Astrocyte of the hippocampus (primary cell): ENCODE data around the gene CDC42EP1.
"Not testable (repeated sequence)": the region's sequence is repeated elsewhere in the genome, so short reads cannot be mapped to it uniquely, and the experiment has no call there.

Experiments used
- DNase-seq: peaks from one replicate; pipeline ENCODE4 v3.0.0; 2011; ENCODE audit warnings: low read depth, low spot score

The CDC42EP1 gene

DNA sequence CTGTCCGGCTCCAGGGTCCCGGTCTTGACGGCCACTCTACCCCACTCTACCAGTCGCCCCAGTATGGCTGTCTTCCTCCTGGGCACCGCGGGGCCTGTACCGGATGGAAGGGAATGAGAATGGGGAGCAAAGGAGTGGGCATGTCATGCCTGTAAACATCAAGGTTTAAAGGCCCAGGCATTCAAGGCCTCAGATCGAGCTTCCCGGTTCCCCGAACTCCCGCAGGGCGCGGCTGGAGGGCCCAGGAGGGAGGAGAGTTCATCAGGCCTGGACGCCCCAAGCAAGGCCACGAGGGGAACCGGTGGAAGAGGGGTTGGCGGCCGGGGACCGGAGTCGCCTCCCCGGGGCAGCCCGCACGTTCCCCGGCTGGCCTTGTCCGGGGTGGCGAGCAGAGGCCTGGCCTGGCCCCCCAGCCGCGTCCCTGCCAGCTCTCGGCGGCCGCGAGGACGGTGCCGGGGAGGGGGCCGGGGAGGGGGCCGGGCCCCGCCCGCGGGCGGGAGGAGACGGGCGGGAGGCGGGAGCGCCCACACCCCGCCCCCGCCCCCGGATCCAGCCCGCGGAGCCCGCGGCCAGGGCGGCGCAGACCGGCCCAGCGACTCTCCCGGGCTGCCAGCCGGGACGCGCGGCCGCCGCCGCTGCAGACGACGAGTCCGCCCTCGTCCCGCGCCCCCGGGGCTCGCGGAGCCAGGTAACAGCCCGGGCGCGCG, at the start of gene CDC42EP1:
TSS of gene CDC42EP1 (plus strand) at position 580 of the 707 bp plus-strand sequence. CDS start 5,870 bp downstream, outside the sequence.
- peak; percentile 85 for DNase-seq

DNA sequence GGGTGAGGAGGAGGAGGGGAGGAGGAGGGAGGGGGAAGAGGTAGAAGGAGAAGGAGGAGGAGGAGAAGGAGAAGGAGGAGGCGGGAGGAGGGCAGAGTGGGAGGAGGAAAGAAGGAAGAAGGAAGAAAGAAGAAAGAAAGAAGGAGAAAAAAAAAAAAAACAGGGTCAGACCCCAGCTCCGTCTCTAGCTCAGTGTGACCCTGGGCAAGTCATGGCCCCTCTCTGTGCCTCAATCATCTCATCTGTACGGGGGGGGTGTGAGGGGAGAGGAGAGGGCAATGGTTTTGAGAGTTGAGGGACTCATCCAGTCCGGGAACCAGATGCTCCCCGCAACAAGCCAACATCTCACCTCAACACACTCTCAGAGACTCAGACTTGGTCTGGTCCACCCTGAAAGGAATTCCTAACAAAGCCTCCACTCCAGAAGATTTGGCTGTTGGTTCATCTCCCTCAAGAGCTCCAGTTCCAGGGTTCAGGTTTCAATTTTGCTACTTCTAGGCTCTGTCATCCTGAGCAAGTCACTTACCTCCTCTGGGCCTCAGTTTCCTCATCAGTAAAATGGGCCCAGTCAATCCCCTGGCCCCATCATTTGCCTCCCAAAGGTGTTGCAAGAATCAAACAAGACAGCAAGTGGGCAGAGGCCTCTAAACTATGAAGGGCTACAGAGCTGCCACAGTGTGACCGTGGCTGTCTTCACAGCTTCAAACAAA, 48.7 kb upstream of the CDC42EP1 start:
- DNase-seq, result no peak

DNA sequence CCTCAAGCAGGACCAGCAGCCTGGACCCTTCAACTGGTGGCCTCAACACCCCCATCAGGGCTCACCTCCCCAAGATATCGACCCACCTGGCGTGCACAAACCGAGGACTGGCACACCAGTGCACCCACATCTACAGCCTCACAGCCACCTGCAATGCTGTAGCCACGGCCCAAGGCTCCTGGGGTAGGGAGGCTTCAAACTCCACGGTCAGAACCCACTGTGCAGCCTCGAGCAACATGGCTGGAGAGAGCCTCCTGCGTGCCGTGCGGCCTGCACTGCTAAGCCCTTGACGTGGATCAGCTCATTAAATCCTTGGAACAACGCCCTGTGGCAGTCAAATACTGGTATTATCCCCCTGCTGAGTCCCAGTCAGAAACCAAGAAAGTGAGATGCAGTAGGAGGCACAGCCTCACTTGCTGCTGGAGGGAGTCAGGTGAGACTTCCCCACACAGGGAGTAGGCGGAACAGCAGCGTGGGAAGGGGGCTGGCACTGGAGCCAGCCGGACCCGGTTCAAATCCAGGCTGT, 45.7 kb upstream of the CDC42EP1 start:
- peak; percentile 86 for DNase-seq

DNA sequence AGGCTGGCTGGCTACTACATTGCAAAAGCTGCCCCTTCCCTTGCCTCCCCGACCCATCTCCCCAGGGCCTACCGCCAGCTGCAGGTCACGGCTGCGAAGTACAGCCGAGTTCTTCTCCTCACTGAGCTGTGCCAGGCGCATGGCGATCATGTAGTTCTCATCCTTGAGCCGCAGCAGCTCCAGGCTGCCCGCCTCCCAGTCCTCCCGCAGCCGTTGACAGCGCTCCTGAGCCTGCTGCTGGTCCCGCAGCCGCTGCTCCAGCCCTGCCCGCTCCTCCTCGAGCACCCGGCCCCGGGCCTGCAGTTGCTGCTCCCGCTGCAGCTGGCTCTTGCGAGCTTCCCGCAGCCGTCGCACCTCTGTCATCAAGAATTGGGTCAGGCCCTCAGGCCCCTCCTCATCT, 44.4 kb upstream of the CDC42EP1 start:
- no peak for DNase-seq

- DNase-seq, result no peak
These were observed 43.8 kb upstream of the CDC42EP1 start for GRCh38 chr22:37516456-37516855.

DNA sequence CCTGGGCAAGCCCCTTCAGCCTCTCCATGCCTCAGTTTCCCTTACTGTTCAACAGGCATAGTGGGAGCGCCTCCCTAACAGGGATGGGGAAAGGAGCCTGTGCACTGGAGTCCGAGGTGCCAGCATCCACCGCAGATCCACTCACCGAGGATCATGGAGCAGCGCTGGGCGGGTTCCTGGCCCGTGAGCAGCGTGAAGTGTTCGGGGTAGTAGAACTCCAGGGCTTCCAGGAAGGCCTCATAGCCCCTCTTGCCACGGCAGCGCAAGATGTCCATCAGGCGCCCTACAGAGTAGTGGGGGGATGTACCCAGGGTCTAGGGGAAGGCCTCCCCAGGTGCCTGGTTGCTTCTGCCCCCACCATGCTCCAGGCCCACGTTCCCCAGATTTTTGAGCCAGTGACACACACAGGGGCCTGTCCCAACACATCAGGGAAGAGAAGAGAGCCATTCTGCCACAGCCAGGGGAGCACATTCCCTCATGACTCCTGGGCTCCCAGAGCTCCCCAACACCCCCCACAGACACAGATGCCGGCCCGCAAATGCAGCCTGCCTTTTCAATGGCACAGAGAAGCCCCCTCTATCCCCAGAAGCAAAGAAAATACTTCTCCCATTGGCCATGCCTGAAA, 42.3 kb upstream of the CDC42EP1 start:
- no peak for DNase-seq

DNA sequence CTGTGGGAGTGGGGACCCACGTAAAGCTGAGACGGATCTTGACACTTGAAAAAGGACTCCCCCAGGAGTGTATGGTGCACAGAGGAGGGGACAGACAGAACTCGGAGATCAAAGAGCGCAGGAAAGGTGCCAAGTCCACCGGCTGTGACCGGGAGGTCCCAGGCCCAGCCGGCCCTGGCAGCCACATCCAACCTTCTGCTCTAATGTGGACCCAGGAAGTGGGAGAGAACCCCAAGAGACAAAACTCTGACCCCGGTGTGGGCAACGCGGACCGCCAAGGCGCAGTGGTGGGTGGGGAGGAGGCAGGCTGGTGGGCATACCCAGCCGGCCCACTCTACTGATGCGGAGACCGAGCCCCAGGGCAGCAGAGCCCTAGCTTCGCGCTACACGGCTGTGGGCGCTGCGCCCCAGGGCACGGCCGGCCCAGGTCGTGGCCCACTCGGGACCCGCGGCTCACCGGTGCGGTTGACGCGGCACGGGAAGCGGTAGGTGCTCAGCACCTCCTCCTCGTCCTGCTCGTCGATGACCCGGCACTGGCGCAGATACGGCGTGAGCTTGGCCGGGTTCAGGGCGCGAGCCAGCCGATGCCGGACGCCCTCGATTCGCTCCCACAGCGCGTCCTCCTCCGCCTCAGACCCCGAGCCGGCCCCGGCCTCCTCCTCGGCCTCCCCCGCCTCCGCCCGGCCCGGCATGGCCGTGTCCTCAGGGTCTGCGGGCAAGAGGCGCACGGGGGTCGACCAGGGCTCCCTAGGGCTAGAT, 41.6 kb upstream of the CDC42EP1 start:
- peak; percentile 53 for DNase-seq

DNA sequence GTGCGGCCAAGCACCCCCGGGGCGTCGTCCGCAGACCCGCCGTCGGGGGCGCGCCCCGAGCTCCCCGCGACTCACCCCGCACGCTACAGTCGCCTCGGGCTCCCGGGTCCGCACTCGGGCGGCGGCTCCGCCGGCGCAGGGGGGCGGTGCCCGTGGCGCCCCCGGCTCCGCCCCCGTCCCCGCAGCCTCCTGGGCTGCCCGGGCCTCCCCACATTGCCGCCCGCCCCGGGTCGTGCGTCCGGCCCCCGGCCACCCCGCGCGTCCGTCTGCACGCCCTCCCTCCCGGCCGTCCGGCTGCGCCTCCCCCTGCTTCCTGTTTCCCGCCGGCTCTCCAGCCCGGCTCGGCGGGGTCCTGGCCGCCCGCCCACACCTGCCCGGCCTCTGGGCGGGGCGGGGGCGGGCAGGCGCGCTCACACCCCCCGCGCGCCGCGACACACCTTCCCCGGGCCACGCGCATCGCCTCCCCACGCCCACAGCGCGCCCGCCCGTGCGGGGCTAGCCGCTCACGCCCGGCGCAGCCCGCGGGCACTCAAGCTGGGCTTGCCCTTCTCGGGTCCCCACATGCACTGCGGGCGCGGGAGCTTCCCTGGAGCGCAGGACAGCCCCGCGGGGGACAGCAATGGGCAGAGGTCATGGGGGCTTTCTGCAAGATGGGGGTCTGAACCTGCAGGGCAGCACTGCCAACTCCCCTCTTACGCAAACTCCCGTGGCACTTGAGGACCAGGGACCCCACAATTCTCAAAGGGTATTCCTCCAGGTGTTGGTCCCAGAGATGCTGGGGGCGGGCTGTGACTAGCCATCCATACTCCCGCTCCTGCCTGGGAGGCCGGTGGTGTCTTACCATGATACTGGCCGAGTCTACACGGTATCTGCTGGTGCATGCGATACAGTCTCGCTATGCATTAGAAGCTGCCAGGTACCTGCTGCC, 40.7 kb upstream of the CDC42EP1 start, which contains the start of gene CARD10:
TSS of gene CARD10 (minus strand) at position 148 of the 928 bp plus-strand sequence. CDS start 215 bp downstream, outside the sequence.
- DNase-seq, result peak; percentile 58

GRCh38 chr22:37520776-37521191, 39.5 kb upstream of the CDC42EP1 start:
- DNase-seq, result no peak

GRCh38 chr22:37521236-37521739, 39.0 kb upstream of the CDC42EP1 start:
- no peak for DNase-seq

DNA sequence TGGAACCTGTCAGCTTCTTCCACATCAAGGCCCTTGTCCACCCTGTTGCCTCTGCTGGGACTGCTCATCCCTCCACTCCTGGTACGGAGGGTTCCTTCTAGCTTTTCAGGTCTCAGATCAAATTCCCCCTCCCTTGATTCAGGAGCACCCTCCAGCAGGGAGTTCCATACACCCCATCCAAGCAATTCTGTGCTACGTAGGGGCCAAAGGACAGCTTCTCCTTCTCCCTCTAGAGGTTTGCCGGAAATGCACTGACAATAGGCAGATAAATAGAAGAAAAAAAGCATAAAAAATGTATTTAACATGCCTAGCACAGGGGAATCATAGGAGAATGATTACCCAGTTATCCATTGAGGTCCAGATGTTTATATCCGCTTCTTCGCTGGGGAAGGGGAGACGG, 37.8 kb upstream of the CDC42EP1 start:
- DNase-seq, result no peak

DNA sequence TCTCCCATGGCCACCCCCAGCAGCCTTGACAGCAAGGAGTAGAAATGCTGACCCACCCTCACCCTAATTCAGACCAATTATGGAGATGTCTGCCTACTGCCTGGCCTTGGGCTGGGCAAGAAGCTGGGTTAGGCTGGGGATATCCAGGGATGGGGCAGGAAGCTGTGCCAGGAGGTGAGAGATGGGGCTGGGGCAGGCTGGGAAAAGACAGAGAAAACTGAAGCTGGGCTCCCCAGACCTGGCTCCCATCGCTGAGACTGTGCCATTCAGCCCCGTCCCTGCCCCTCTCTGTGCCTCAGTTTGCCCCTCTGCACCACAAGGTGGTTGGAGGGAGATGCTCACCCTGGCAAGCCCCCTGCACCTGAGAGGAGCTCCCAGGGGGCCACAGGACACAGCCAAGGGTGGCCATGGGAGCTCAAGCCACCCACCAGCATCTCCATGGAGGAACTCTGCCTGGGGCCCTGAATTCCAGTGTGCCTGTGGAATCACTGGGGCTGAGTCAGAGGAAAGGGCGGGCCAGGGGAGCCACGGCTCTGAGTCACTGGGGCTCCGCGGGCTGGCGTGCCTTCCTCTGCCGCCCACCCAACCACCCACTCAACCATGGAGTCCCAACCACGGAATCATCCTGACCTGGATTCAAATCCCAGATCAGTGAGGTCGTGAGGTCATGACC, 35.1 kb upstream of the CDC42EP1 start:
- DNase-seq, result peak; percentile 90

GRCh38 chr22:37525746-37526350, 34.4 kb upstream of the CDC42EP1 start:
- no peak for DNase-seq

- DNase-seq, result no peak
These were observed 33.9 kb upstream of the CDC42EP1 start for GRCh38 chr22:37526376-37526775.

DNA sequence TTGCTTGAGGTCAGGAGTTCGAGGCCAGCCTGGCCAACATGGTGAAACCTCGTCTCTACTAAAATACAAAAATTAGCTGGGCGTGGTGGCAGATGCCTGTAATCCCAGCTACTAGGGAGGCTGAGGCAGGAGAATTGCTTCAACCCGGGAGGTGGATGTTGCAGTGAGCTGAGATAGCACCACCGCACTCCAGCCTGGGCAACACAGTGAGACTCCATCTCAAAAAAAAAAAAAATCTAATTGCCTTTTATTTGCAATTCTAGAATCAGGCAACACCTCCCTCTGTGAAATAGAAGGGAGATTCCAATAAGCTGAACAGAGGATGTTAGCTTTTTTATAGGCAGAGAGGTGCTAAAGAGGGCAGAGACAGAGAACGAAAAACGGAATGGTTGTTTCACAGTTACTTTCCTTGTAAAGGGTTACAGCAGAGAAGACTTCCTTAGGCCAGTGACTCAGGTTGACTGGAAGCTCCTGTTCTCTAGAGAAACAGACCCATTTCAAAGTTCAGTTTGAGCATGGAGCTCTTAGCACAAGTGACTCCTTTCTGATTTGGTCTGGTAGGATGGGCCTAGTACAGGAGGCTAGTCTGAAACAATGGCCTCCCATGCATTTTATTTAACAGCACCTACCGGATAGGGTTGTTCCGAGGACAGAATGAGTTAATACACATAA, 33.1 kb upstream of the CDC42EP1 start:
- not testable (repeated sequence) for DNase-seq

DNA sequence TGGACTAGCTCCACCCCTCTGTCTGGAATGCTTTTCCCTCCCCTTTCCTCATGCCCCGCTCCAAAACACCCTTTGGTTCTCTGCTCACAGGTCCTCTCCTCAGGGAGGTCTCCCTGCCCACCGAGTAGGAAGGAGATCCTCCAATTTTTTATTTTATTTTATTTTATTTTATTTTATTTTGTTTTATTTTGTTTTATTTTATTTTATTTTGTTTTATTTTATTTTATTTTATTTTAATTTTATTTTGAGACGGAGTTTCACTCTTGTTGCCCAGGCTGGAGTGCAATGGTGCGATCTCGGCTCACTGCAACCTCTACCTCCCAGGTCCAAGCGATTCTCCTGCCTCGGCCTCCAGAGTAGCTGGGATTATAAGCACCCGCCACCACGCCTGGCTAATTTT, 32.3 kb upstream of the CDC42EP1 start:
- DNase-seq, result not testable (repeated sequence)

- DNase-seq, result no peak
These were observed 30.5 kb upstream of the CDC42EP1 start for GRCh38 chr22:37529652-37530345.

DNA sequence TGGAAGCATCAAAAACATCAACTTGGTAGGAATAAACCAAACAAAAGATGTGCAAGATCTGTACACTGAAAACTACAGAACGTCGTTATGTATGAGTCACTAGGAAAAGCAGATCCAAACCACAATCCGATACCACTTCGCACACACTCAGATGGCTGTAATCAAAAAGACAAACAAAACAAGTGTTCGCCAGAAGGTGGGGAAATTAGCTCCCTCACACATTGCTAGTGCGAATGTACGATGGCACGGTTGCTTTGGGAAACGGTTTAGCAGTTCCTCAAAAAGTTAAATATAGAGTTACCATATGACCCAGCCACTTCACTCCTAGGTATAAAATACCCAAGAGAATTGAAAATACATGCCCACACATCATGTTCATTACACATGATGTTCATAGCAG, 26.3 kb upstream of the CDC42EP1 start:
- DNase-seq, result peak; percentile 86
